Panc1 (cell line): ENCODE results near the gene HEMK1. TPM values are rescaled to one million over a fixed set of nuclear protein-coding genes. Genes with fewer than 3 reads are reported as not detected.
A peak's percentile ranks its signal among the peaks of the same experiment; 100 is the strongest.

Experiments used
- ATAC-seq: fragments of 200-7000 bp; cut with Tn5 transposase; 2 replicates; pipeline ENCODE4 v1.9.1; 2020; ENCODE audit warnings: mild to moderate bottlenecking, moderate library complexity
- BruUV-seq: library from RNA; stranded (reverse); fragments of 400-500 nt; replicated peaks from 2 replicates; lab custom pipeline; 2021; lab: Mats Ljungman, UMichigan
- CTCF ChIA-PET: fragments of 300-600 bp; sonication (Branson Sonifier 250); formaldehyde crosslinking; loops from one replicate; lab custom pipeline; 2022; ENCODE audit warnings: antibody characterized with exemption; lab: Charles Lee
- POLR2A ChIA-PET: fragments of 300-600 bp; sonication (Branson Sonifier 250); formaldehyde crosslinking; loops from one replicate; lab custom pipeline; 2022; ENCODE audit warnings: antibody characterized with exemption; lab: Charles Lee
- DNase-seq: peaks from one replicate; pipeline ENCODE4 v3.0.0-alpha.2; 2010; ENCODE audit warnings: low read depth, low spot score
- H3K27ac ChIP-seq: 2 replicates; pipeline ENCODE4 v1.5.1; 2011; ENCODE audit warnings: mild to moderate bottlenecking, low read length, inconsistent platforms
- H3K27me3 ChIP-seq: fragments of 200-500 bp; sonication (Bioruptor generic); 2 replicates; pipeline ENCODE4 v1.6.0; 2014; ENCODE audit warnings: low read length, inconsistent platforms; ENCODE audit not compliant: control insufficient read depth, insufficient read depth
- H3K36me3 ChIP-seq: fragments of 200-500 bp; sonication (Bioruptor generic); 2 replicates; pipeline ENCODE4 v1.5.1; 2014; ENCODE audit warnings: inconsistent platforms, mild to moderate bottlenecking, low read length, moderate library complexity; ENCODE audit not compliant: control insufficient read depth, insufficient read depth
- H3K4me1 ChIP-seq: 2 replicates; pipeline ENCODE4 v1.5.1; 2011; ENCODE audit warnings: inconsistent platforms, mild to moderate bottlenecking, low read length, moderate library complexity; ENCODE audit not compliant: control insufficient read depth, insufficient read depth
- H3K4me3 ChIP-seq, 2 experiments: 2 replicates each; pipeline ENCODE4 v1.5.1; 2011 to 2012; ENCODE audit warnings: low read depth in 2 of 2, low read length in 2 of 2, mild to moderate bottlenecking in 2 of 2, inconsistent platforms in 1 of 2, moderate library complexity in 1 of 2
- H3K9me3 ChIP-seq: fragments of 200-500 bp; sonication (Bioruptor generic); 2 replicates; pipeline ENCODE4 v1.5.1; 2014; ENCODE audit warnings: low read depth, mild to moderate bottlenecking, inconsistent platforms, low read length, moderate library complexity; ENCODE audit not compliant: control insufficient read depth, insufficient read depth
- CTCF ChIP-seq: fragments of 450-650 bp; IDR thresholded peaks from 2 replicates; pipeline ENCODE4 v1.5.1; 2017; ENCODE audit warnings: mild to moderate bottlenecking
- POLR2AphosphoS5 ChIP-seq: IDR thresholded peaks from 2 replicates; pipeline ENCODE4 v1.6.1; 2012; ENCODE audit warnings: mild to moderate bottlenecking, low read depth, low read length, moderate library complexity
- REST ChIP-seq, 2 experiments: IDR thresholded peaks; 2 replicates each; pipeline ENCODE4 v1.6.1; 2011 to 2012; ENCODE audit warnings: low read depth in 2 of 2, control low read depth in 1 of 2, low read length in 1 of 2, mild to moderate bottlenecking in 1 of 2, moderate library complexity in 1 of 2; ENCODE audit not compliant: insufficient read depth in 1 of 2
- SIN3A ChIP-seq: IDR thresholded peaks from 2 replicates; pipeline ENCODE4 v1.6.1; 2012; ENCODE audit warnings: low read depth, mild to moderate bottlenecking, low read length, moderate library complexity, borderline replicate concordance; ENCODE audit not compliant: insufficient read depth
- TCF7L2 ChIP-seq: IDR thresholded peaks from 2 replicates; pipeline ENCODE4 v1.6.1; 2011; ENCODE audit warnings: mild to moderate bottlenecking, low read depth, low read length, inconsistent platforms
- in situ Hi-C: cut with HindIII; loops from 2 replicates; pipeline ENCODE4 v1.10.0; 2016; ENCODE audit warnings: low sequenced_read_pairs, low pct_unique_long_range_greater_than_20kb
- intact Hi-C: fragments of 100-400 bp; cut with micrococcal nuclease; formaldehyde crosslinking; loops from one replicate; pipeline ENCODE4 v1.10.0; 2022; ENCODE audit not compliant: unreplicated experiment
- total RNA-seq: library from RNA; stranded (reverse); gene quantifications from one replicate; pipeline ENCODE4 v1.2.1, GENCODE V29; 2021; ENCODE audit not compliant: unreplicated experiment

The HEMK1 gene
- total RNA-seq, 1 experiment from 2014 or later = 12.1 TPM

GRCh38 chr3:50610181-50610971 lies 41.1 kb downstream of the HEMK1 start:
- no TSS peak for BruUV-seq
- CTCF ChIA-PET = no interaction called here
- in situ Hi-C loops = no loop called here

GRCh38 chr3:50610992-50611463 lies 41.7 kb downstream of the HEMK1 start:
- in situ Hi-C loops (no loop called here), intact Hi-C loops (loop anchor here (5.0 kb wide), 1 partner anchor 174 kb away; no protein-coding TSS in a partner anchor)
- POLR2A ChIA-PET = no interaction called here
- CTCF ChIA-PET = no interaction called here
- no peaks in the 10 kb centered on the region for H3K9me3 ChIP-seq
- H3K4me1 ChIP-seq = no peaks in the 10 kb centered on the region; the same call in 1 of the 2 replicates
- 0 out of 2 replicates have a peak overlapping the region, but pooled peaks have one; percentile 29 for H3K27ac ChIP-seq
- no peak for DNase-seq
- no peaks in the 10 kb centered on the region for H3K27me3 ChIP-seq
- no peak for TF ChIP-seq REST (IDR thresholded peaks at IDR 0.05; ENCODE audit: insufficient read depth in 1 of 2, low read depth in 2 of 2, low read length in 1 of 2)
- TF ChIP-seq TCF7L2 = no peak
- peak overlapping the region; percentile 48 to 61 for H3K4me3 ChIP-seq
- no TSS peak for BruUV-seq
- ATAC-seq = no peak
- H3K36me3 ChIP-seq = no peaks in the 10 kb centered on the region

More at GRCh38 chr3:50610181-50610971, 41.1 kb downstream of the HEMK1 start:
- no peaks in the 10 kb centered on the region for H3K27me3 ChIP-seq
- TF ChIP-seq SIN3A (no peak), POLR2AphosphoS5 (no peak), REST (IDR thresholded peaks at IDR 0.05; ENCODE audit: insufficient read depth in 1 of 2, low read depth in 2 of 2, low read length in 1 of 2) (no peak), TCF7L2 (no peak), CTCF (no peak)
- no peak overlapping the region for H3K4me3 ChIP-seq
- H3K4me1 ChIP-seq = no peaks in the 10 kb centered on the region
- H3K36me3 ChIP-seq = no peaks in the 10 kb centered on the region
- POLR2A ChIA-PET = no interaction called here
- DNase-seq (no peak), ATAC-seq (no peak)
- H3K27ac ChIP-seq = no peak overlapping the region
- intact Hi-C loops = loop anchor here (5.0 kb wide), 1 partner anchor 173 kb away; no protein-coding TSS in a partner anchor
- no peaks in the 10 kb centered on the region for H3K9me3 ChIP-seq
